GM10266 (cell line): ENCODE data around the gene ZKSCAN2.

Source experiments
- DNase-seq: peaks from one replicate; pipeline ENCODE4 v3.0.0; 2012; ENCODE audit errors: extremely low spot score
- TF ChIP-seq, protein P1 (sequence below): IDR thresholded peaks from 2 replicates; pipeline ENCODE4 v1.5.1; 2012; ENCODE audit warnings: mild to moderate bottlenecking, low read depth; ENCODE audit not compliant: control insufficient read depth, insufficient read depth; ENCODE audit errors: missing control alignments

Gene ZKSCAN2

DNA sequence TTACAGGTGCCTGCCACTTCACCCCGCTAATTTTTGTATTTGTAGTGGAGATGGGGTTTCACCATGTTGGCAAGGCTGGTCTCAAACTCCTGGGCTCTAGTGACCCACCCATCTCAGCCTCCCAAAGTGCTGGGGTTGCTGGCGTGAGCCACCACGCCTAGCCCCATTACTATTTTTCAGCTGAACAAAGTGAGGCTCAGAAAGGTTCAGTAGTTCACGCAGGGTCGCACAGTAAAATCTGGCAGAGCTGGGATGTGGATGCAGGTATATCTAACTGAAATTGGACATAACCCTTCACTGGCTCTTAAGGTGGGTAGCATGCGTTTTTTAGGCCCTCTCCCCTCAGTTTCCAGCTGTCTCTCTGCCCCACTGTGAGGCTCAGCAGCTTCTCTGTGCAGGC, 33.7 kb downstream of the ZKSCAN2 start:
- no peak for DNase-seq
- TF ChIP-seq, protein P1, sequence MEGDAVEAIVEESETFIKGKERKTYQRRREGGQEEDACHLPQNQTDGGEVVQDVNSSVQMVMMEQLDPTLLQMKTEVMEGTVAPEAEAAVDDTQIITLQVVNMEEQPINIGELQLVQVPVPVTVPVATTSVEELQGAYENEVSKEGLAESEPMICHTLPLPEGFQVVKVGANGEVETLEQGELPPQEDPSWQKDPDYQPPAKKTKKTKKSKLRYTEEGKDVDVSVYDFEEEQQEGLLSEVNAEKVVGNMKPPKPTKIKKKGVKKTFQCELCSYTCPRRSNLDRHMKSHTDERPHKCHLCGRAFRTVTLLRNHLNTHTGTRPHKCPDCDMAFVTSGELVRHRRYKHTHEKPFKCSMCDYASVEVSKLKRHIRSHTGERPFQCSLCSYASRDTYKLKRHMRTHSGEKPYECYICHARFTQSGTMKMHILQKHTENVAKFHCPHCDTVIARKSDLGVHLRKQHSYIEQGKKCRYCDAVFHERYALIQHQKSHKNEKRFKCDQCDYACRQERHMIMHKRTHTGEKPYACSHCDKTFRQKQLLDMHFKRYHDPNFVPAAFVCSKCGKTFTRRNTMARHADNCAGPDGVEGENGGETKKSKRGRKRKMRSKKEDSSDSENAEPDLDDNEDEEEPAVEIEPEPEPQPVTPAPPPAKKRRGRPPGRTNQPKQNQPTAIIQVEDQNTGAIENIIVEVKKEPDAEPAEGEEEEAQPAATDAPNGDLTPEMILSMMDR, result no peak

DNA sequence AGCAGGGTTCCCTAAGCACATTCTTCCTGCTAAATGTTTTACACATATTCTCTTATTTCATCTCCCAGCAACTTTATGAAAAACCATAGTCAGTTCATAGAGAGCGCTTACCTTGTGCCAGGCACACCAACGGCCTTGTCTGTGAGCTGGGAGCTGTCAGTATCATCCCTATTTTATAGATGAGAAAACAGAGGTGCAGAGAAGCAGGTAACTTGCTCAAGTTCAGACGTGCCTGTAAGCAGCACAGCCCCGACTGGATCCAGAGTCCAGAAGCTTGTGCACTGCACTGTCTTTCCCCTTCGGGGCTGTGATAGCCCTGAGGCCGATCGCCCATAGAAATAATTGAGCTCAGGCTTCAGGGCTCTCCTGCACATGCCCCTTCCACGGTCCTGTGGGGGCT, 34.7 kb downstream of the ZKSCAN2 start:
- no peak for DNase-seq
- TF ChIP-seq, protein P1, result no peak

DNA sequence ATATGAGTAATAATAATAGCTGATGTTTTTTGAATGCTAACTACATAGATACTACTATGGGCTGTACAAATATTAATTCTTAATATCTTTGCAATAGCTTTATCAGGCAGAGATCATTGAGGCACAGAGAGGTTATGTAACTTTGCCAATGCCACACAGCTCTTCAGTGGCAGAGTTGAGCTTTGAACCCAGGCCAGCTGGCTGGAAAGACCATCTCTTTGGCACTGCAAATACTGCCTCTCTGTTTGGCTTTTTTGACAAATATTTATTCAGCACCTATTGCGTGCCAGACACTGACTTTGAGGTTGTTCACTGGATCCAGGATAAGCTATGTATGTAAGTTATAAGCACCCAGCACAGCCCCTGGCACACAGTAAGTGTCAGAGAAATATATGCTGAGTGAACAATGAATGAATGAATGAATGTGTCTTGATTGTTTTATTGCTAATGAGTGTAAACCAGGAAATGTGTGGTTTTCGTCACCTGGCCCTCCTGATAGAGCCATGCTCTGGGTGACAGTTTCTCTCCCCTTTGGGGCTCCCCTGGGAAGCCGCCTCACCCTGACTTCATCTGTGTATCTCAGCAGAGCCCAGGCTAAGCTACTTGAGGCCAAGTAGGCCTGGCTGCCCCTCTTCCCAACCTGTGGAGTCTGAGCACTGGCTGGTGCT, 38.4 kb downstream of the ZKSCAN2 start:
- TF ChIP-seq, protein P1, result no peak
- no peak for DNase-seq

DNA sequence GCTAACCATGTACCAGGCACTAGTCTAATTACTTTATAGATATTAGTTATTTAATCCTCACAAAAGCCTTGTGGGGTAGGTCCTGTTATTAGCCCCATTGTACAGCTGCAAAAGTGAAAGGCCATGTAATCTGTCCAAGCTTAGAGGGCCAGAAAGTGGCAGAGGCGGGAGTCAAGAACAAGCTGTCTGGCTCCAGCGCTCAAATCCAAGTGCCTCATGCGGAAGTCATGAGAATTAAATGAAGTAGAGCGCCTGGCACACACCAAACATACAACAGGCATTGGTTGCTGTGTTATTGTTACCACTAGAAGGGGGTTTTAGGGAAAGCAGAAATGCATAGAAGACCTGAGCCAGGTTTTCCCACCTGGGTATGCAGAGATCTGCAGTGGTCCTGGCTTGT, 39.7 kb downstream of the ZKSCAN2 start:
- TF ChIP-seq, protein P1, result no peak
- DNase-seq, result no peak

DNA sequence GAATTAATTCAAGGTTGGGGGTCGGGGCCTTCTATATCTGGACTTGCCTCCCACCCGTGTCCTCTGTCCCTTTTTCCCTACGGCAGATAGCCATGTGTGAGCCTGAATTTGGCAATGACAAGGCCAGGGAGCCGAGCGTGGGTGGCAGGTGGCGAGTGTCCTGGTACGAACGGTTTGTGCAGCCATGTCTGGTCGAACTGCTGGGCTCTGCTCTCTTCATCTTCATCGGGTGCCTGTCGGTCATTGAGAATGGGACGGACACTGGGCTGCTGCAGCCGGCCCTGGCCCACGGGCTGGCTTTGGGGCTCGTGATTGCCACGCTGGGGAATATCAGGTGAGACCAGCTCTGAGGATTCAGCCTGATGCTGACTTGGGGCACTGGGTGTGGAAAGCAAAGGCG, 40.5 kb downstream of the ZKSCAN2 start:
- DNase-seq, result no peak
- TF ChIP-seq, protein P1, result no peak

DNA sequence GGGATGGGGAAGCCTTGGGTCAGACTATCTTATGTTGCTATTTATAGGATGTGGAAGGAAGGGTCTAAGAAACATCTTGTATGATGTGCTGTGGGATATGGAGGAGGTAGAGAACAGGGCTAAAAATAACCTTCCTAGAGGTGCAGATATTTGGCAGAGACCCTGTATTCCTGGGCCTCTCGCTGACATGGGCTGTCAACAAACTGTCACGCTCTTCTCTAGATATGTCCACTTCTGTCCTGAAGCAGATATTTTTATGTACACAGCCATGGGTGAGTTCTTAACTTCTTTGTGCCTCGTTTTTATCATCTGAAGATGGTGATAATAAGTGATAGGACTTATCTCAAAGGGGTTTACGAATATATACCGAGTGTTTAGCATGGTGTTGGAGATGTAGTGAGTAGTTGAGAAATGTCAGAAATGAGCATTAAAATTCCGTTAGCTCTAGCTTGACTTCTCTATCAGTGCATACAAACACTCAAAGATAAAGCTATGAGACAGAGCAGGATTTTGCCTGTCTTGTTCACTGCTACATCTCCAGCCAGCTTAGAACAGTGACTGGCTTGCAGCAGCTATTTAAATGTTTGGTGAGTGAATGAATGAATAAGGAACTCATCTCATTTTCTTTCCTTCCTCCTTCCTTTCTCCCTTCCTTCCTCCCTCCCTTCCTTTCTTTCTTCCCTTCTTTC, 43.8 kb downstream of the ZKSCAN2 start:
- no peak for DNase-seq
- TF ChIP-seq, protein P1, result no peak

DNA sequence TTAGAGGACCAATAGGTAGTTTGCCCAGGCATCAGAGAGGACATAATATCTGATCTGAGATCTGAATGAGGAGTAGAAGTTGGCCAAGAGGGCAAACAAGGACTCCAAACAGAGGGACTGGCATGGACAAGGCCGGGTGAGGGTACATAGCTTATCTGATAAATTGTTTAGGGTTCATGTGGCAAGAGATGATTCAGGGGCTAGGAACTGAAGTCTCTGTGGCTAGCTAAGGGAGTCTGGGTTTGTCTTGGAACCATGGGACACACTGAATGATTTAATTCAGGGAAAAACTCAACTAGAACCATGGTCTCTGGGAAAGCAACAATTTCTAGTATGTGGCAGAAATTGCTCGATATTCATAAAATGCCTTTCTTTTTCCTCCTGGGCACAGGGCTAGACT, 45.0 kb downstream of the ZKSCAN2 start:
- TF ChIP-seq, protein P1, result no peak

More for the DNA sequence above, 45.0 kb downstream of the ZKSCAN2 start:
- DNase-seq, result no peak
